ENCODE data around the gene DDR2.

Gene DDR2

DNA sequence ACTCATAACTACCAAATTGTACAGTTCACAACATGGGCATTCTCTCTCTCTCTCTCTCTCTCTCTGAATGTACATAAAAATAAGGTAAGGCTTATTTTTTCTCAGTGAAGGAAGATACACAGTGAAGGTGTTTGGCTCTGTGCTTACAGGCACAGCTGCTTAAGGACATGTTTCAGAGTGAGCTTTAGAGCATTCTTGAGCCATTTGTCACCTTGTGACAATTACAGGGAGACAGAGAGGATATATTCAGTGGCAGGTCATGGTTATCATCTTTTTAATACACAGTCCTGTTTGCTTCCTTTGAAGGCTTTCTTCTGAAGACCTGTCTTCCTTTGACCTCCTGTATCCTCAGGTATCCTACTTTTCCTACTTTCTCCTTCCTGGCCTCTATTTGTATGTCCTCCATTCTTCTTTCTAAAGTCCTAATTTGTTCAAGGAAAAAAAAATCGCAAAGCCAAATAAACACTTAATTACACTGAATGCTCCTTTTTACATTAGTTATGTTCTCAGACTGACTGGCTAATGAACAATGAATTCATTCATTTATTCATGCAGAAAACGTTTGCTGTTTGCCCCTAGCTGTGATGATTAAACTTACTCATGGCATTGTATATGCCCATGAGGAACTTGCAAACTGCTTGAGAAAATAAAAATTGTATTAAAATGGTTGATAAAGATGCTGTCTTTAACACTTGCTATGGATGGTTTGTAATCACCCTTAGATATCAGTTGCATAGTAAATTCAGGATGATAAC, 191.7 kb downstream of the DDR2 start:
- DNase-seq (ENCODE audit: extremely low spot score) = no peak
- TF ChIP-seq SP1 (IDR thresholded peaks at IDR 0.05) (no peak), NFRKB (IDR thresholded peaks at IDR 0.05) (no peak), ELF4 (IDR thresholded peaks at IDR 0.05) (no peak), ARNT (IDR thresholded peaks at IDR 0.05) (no peak)
- TF ChIP-seq, protein P1, sequence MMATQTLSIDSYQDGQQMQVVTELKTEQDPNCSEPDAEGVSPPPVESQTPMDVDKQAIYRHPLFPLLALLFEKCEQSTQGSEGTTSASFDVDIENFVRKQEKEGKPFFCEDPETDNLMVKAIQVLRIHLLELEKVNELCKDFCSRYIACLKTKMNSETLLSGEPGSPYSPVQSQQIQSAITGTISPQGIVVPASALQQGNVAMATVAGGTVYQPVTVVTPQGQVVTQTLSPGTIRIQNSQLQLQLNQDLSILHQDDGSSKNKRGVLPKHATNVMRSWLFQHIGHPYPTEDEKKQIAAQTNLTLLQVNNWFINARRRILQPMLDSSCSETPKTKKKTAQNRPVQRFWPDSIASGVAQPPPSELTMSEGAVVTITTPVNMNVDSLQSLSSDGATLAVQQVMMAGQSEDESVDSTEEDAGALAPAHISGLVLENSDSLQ (IDR thresholded peaks at IDR 0.05) = no peak
- ChIA-PET CTCF (interaction anchor here (1.8 kb wide), 1 partner anchor 9 kb away, joined by 6 read pairs; no protein-coding TSS in a partner anchor), POLR2A (no interaction called here)

DNA sequence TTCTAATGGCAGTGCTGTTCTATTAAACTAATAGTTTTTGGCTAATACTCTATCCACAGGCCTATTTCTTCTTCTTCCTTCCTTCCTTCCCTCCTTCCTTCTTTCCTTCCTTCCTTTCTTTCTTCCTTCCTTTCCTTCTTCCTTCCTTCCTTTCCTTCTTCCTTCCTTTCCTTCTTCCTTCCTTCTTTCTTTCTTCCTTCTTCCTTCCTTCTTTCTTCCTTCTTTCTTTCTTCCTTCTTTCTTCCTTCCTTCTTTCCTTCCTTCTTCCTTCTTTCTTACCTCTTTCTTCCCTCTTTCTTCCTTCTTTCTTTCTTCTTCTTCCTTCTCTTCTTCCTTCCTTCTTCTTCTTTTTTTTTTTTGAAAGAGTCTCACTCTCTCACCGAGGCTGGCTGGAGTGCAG, 197.0 kb downstream of the DDR2 start:
- TF ChIP-seq FOXM1 (IDR thresholded peaks at IDR 0.05; ENCODE audit: borderline replicate concordance) = no peak
- no peak for TF ChIP-seq LEF1 (IDR thresholded peaks at IDR 0.05; ENCODE audit: borderline replicate concordance)
- TF ChIP-seq ELF4 (IDR thresholded peaks at IDR 0.05) = no peak
- no peak for TF ChIP-seq FOXK2 (IDR thresholded peaks at IDR 0.05)
- no peak for TF ChIP-seq TARDBP (IDR thresholded peaks at IDR 0.05)
- ChIA-PET CTCF (no interaction called here), POLR2A (no interaction called here)
- no peak for DNase-seq (ENCODE audit: extremely low spot score)

DNA sequence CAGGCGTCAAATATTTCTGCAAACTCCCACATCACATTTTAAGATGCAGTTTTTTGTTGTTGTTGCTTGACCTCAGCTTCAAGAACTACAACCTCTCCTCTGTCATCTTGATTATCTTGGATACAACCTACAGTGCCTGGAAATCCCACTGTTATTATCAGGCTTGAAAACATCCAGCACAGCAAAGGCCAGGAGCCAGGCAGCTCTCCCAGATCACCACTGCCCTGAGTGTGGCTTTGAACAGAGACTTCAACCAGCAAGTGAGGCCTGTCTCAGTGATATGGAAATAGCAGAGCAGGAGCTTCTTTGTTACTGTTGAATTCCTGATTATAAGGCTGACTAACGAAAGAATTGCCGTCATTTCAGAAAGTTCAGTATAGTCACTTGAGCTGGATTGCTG, 200.2 kb downstream of the DDR2 start:
- ChIA-PET CTCF (interaction anchor here (2.2 kb wide), 1 partner anchor 9 kb away, joined by 6 read pairs; no protein-coding TSS in a partner anchor), POLR2A (no interaction called here)
- TF ChIP-seq FOXM1 (IDR thresholded peaks at IDR 0.05; ENCODE audit: borderline replicate concordance) (no peak), FOXA1 (IDR thresholded peaks at IDR 0.05) (no peak), LEF1 (IDR thresholded peaks at IDR 0.05; ENCODE audit: borderline replicate concordance) (no peak), FOXK2 (IDR thresholded peaks at IDR 0.05) (no peak), SUZ12 (IDR thresholded peaks at IDR 0.05) (no peak), ELF4 (IDR thresholded peaks at IDR 0.05) (no peak), L3MBTL2 (conservative IDR thresholded peaks at IDR 0.05) (no peak), HDGF (IDR thresholded peaks at IDR 0.05; ENCODE audit: borderline replicate concordance) (no peak)
- DNase-seq (ENCODE audit: extremely low spot score) = no peak

DNA sequence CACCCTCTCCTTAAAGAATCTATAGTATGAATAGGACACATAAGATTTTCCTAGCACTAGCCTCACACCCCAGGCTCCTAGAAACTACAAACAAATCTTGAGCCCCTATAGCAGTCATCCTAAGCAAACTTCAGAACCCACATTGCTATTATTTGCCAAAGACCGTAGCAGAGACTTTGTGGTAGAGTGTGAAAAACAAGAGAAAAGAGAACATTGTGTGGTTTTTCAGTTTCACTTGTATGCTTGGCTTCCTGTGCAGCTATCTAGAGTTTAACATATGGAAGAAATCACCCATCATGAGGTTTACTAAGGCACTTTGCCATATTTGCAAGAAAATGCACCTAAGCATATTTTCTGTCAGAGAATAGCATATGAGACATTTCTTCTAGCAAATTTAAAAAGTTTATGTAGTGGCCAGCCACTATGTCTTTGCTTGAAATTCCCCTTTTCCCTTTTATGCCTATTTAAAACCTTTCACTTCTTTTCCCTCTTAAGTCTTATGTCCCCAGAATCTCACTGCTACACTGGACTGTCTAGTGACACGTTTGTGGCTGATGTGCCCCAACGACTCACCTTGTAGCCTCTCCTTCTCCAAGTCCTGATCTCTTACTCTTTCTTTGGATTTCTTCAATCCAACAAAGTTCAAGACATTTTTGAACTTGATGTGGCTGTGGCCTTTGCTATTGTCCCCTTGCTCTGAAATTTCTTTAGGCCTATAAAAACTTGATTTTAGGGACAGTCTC, 203.1 kb downstream of the DDR2 start:
- ChIA-PET POLR2A (no interaction called here), CTCF (no interaction called here)
- TF ChIP-seq FOXM1 (IDR thresholded peaks at IDR 0.05; ENCODE audit: borderline replicate concordance) = no peak
- TF ChIP-seq FOXK2 (IDR thresholded peaks at IDR 0.05) = no peak
- no peak for TF ChIP-seq HDGF (IDR thresholded peaks at IDR 0.05; ENCODE audit: borderline replicate concordance)
- TF ChIP-seq ARNT (IDR thresholded peaks at IDR 0.05) = no peak
- TF ChIP-seq, protein P1 (IDR thresholded peaks at IDR 0.05) = no peak
- TF ChIP-seq NFRKB (IDR thresholded peaks at IDR 0.05) = no peak
- TF ChIP-seq CTBP1 (IDR thresholded peaks at IDR 0.05; ENCODE audit: borderline replicate concordance) = no peak
- no peak for TF ChIP-seq ELF4 (IDR thresholded peaks at IDR 0.05)
- no peak for DNase-seq (ENCODE audit: extremely low spot score)

All from HEK293T (cell line).